ENCODE measurements around the gene FAM107B. TPM values are rescaled to one million over a fixed set of nuclear protein-coding genes. Genes with fewer than 3 reads are reported as not detected.
A peak's percentile ranks its signal among the peaks of the same experiment; 100 is the strongest.

Gene FAM107B
- total RNA-seq, 1 experiment from 2014 or later: 36.5 TPM

DNA sequence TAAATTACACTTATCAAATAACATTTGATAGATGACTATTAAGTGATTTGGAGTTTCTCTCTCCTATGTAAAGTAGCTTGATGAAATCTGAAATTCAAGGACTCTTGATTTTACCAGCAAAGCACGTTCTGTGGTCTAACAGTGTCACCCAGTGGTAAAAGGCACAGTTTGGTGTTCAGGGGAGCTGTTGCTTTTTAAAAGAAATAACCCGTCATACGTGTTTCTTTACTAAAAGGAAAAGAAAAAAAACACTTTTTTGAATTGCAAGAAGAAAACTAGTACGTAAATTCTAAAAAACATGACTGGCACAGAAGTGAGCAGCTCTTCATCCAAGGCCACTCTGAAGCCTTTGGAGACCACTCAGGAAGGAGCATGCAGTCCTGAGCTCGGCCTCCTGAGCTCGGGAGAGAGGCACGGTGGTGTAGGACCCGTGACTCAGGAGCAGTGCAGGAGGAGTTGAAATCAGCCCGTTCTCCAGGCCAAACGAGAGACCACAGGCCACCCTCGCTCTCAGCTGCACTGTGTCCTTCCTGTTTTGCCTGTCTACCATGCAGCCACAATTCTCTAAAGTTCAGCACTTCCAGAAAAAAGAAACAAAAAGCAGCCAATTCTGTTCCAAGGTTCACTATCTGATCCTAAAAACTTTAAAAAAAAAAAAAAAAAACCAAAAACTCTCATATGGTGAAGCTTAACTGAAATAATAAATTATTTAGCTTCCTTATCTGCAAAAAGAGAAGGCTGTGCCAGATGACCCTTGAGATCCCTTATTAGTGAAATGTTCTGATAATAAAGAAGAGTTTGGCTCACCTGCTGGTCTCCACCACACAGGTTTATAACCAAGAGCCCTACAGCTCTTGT is 231.4 kb downstream of the FAM107B start:
- no peak for DNase-seq (ENCODE audit: extremely low read depth, low read depth)

DNA sequence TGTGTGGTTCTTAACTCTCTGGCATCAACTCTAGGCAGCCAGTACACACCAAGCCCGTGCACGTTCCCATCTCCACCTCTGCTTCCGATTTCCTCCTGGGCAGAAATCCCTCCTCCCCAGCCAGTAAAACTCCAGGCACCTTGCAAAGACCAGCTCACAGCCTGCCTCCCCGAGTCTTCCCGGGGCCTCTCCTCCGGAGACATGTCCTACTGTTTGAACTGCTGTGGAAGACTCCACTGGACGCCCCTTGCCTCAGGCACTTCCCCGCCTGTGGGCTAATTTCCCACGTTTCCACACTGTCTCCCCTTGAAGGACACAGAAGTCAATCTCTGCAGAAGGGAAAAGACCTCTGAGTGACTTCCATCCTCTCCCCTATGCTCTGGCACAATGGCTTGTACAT is 233.3 kb downstream of the FAM107B start:
- no peak for DNase-seq (ENCODE audit: extremely low read depth, low read depth)

DNA sequence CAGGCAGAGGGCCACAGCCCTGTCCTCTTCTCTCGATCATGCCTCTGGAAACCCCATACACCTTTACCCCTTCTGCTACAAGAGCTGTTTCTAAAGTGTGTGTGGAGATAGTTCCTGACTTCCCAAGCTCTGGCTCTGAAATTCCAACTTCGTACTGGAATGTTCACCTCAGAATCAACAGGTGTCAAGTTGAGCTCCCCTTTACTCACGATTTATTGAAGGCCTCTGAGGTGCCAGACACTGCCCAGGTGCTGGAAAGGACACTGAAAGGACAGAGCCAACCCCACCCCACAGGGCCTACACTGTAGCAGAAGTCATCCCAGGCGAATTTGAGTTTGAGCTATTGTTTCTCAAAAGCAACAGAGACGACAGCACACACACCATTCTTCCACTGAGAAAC is 234.1 kb downstream of the FAM107B start:
- DNase-seq (ENCODE audit: extremely low read depth, low read depth): no peak

GRCh38 chr10:14540062-14540461 is 234.6 kb downstream of the FAM107B start:
- no peak for DNase-seq (ENCODE audit: extremely low read depth, low read depth)

- no peak for DNase-seq (ENCODE audit: extremely low read depth, low read depth)
Measured at GRCh38 chr10:14539176-14539575, 235.5 kb downstream of the FAM107B start.

- peak; percentile 69 for DNase-seq (ENCODE audit: extremely low read depth, low read depth)
Measured at GRCh38 chr10:14536241-14537213, 238.2 kb downstream of the FAM107B start.

DNA sequence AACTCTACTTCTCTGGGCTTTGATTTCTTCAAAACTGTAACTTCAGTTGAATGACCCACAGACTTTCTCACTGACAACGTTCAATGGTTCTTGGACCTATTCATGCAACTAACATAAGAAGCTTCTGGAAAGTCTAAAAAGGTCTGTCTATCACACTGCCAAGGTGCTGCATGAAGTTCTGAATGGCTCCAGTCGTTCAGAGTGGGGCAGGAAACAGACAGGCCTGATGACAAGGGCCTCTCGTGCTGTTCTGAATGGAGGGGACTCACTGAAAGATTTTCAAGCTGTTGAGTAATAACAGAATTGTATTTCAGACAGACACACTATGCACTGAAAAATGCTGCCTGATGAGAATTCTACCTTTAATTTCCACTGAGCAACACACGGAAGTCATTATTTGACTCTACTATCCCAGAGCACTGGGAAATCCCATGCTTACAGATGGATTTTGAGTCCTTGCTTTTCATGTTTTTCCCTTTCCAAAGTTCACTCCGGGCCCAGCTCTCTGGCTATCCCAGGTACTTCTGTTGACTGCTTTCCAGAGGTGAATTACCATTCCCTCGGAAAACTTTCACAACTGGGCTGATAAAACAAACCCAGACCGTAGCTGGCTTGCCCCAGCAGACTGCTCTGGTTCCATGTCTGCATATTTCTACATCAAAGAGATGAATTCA is 239.1 kb downstream of the FAM107B start:
- no peak for DNase-seq (ENCODE audit: extremely low read depth, low read depth)

DNA sequence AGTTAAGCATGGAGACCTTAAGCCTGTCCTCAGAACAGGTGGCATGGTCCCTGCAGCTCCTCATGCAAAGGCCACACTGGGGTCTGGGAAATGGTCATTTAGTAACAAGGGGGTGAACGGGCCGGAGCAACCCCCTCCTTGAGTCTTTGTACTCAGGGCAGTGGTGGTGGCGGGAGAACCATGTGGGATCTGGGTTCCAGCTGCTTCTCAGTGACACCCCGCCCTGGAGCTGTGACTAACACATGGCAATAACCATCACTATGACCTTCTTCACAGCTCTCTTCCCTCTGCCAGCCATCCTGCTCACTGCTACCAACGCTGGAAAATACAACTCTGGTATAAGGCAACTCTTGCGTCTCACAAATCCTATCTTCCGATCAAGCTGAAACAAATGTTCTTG is 240.5 kb downstream of the FAM107B start:
- no peak for DNase-seq (ENCODE audit: extremely low read depth, low read depth)

DNA sequence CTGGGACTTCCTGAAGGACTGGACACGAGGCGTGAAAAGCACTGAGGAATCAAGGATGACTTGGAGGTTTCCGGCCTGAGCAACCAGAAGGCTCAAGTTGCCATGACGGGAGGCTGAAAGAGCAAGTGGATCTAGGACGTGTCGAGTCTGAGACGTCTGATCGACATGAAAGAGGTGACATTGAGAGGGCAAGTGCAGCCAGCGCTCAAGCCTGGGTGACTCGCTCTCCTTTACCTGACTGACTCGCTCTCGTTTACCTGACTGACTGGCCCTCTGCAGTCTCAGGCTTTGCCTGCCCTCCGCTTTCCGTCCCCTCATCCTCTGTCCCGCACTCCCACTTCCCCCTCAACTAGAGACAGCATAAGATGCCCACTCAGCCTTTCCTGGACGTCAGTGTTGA is 241.4 kb downstream of the FAM107B start:
- DNase-seq (ENCODE audit: extremely low read depth, low read depth): no peak

DNA sequence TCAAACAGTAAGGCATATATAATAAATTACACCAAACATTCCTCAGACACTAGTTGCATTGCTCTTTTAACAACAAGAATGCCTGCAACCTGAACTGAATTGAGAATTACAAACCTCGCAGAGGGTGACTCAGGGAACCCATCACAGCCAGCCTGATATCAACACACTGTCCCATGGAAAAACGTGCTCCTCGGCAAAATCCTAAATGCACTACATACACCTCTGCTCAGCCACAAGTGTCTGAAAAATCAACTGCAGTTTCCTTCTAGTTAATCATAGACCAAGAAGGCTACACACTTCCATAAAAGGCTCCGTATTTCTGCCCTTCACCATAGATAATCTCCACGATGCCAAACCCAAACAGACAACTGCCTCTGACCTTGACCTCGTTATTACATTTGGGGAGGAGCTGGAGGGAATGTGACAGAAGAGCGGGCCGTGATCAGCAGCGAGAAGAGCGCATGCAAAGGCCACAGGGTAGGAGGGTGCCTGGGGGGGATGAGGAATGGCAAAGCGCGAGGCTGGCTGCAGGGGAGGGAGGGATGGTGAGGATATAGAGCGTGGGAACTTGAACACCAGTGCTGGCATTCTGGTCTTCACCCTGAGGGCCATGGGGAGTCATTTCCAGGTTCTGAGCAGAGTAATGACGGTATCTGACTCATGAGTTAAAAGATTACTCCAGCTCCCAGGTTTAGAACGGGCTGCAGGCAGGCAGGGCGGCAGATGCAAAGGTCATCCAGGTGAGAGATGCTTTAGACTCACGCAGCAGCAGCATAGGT is 242.0 kb downstream of the FAM107B start:
- DNase-seq (ENCODE audit: extremely low read depth, low read depth): no peak

- no peak for DNase-seq (ENCODE audit: extremely low read depth, low read depth)
Measured at GRCh38 chr10:14531974-14532373, 242.7 kb downstream of the FAM107B start.

GRCh38 chr10:14530465-14530864 is 244.2 kb downstream of the FAM107B start:
- no peak for DNase-seq (ENCODE audit: extremely low read depth, low read depth)

DNA sequence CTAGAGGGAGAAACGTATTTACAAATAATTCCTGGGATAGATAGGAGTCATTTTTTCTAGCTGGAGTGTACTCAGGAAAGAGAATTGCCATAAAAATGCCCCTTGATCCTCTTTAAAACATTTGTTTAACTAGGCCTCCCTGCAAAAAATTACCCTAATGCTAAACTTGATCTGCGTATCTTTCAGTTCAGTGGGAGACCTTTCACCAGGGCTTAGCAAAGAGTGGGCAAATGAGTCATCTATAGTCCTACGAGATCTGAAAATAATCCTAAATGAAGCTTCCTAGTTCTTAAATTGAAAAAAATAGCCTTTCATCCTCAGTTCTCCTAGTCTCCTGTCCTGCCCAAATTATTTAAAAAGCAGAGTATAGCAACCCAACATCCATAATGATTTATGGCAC is 245.3 kb downstream of the FAM107B start:
- no peak for DNase-seq (ENCODE audit: extremely low read depth, low read depth)

DNA sequence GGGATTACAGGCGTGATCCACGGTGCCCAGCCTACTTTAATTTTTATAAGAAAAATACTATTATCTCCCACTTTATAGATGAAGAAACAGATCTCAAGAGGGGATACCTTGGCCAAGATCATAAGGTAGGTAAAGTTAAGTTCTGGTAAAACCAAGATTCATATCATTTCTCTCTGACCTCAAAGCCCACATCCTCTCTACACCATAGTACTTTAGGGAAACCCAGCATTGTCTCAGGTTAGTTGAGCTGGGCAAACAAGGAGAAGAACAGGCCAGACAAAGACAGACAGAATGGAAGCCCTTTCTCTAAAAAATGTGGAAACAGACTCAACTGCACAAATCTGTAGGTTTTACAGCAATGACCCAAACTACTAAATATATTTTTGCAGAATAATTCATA is 246.2 kb downstream of the FAM107B start:
- DNase-seq (ENCODE audit: extremely low read depth, low read depth): no peak

DNA sequence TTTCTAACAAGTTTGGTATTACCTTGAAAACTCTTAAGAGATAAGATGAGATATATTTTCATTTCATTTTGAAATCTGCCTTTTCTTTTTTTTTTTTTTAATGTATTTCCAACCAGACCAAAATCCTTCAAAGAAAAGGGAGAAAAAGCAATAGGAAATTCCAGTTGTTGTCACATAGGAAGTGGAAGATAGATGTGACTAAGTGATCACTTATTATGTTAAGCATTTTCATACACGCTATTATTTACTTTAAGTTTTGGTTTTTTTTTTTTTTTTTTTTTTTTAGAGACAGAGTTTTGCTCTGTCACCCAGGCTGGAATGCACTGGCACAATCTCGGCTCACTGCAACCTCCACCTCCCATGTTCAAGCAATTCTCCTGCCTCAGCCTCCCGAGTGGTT is 246.8 kb downstream of the FAM107B start:
- no peak for DNase-seq (ENCODE audit: extremely low read depth, low read depth)

DNA sequence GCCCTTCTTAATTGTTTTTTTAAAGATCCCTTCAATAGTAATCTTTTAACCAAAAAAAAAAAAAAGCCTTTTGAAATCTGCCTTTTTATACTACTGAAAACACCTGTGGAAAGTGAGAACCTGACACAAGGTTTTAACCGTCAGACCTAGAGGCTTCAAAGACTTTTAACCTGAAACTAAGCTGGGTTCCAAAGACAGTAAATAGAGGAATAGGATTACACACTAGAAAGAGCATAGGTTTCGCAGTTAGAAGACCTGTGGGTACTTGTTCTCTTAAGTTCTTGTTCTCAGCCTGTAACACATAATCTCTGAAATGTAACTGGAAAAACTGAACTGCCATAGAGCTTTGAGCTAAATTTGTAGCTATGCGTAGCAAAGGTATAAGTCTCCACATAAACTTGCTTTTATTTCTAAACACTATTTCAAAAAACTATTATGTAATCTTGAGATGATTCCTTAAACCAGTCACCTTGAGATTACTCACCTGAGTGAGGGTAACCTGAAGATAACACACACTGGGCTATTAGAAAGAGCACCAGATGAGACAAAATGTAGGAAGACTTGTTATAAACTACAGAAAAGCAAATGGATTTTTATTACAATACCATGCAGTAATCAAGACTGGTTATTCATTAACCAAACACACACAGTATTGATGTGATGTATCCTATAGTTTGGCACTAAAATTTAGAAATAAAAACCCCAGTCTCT is 247.4 kb downstream of the FAM107B start:
- DNase-seq (ENCODE audit: extremely low read depth, low read depth): no peak

DNA sequence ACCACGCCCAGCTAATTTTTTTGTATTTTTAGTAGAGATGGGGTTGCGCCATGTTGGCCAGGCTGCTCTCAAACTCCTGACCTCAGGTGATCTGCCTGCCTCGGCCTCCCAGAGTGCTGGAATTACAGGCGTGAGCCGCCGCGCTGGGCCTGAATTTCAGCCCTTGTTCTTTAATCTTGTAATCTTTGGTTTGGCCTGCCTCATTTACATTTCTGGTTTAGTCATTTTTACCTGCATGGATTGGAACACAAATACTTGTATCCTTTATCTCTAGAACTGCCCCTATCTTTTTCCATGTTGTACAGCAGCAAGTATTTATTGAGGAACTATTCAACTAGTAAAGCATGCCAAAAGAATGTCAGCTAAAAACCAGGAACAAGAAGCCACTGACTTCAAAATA is 248.4 kb downstream of the FAM107B start:
- DNase-seq (ENCODE audit: extremely low read depth, low read depth): no peak

DNA sequence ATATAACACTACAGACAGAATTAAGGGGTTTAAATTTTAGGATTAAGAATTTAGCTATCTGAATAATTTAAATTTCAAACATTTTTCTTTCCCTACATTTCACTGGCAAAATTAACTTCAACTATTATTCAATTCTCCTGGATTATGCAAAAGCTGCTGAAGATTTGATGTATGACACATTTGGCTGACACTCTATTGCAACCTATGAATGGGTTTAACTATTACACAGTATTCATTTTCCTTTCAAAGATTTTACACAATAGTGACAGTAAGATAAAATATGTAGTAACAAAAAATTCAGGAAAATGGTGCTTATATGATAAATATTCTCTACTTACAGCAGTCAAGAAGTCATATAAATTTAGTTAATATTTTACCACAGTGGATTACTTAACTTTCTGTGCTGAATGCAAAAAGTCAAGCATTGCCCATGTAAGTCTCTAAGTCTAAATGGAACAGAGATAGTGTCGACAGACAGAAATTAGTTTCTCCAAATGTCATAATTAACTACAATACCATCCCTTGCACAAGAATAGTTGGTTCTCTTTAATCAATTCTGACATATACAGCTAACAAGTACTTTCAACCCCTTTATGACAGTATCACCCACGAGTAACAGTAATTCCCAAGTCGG is 249.9 kb downstream of the FAM107B start:
- no peak for DNase-seq (ENCODE audit: extremely low read depth, low read depth)

DNA sequence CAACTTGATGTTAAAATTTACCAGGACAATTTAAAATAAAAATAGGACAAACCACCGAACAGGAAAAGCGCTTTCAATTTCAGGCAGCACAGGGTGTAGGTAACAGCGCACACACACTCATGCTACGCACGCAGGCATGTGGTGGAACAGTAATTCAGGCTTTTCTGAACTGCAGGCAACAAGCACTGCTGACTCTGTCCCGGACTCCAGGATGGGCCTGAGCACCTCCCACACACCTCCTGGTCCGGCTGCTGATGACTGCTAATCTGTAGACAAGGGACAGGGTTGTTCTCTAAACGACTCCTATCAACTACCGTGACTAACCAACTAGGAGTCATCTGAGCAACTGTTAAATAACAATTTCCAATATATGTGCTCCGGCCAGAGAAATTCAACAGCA is 251.4 kb downstream of the FAM107B start:
- DNase-seq (ENCODE audit: extremely low read depth, low read depth): no peak

Measured in NCI-H460 (cell line).